DND-41 (cell line): Measurements from ENCODE around the gene KIF26A.
"Not testable (repeated sequence)": the region's sequence is repeated elsewhere in the genome, so short reads cannot be mapped to it uniquely, and the experiment has no call there.

Experiments used
- ATAC-seq: fragments of 200-7000 bp; cut with Tn5 transposase; 3 replicates; pipeline ENCODE4 v1.9.1; 2021; ENCODE audit warnings: low read depth; ENCODE audit not compliant: insufficient read depth
- DNase-seq: peaks from one replicate; pipeline ENCODE4 v3.0.0-alpha.2; 2020
- H2AFZ ChIP-seq: 2 replicates; pipeline ENCODE4 v1.6.0; 2012; ENCODE audit warnings: low read depth, low read length
- H3K27ac ChIP-seq: 2 replicates; pipeline ENCODE4 v1.5.1; 2012; ENCODE audit warnings: low read length, inconsistent platforms
- H3K27me3 ChIP-seq: fragments of 200-600 bp; sonication (generic); 2 replicates; pipeline ENCODE4 v1.6.0; 2012; ENCODE audit warnings: low read length, mild to moderate bottlenecking, inconsistent platforms; ENCODE audit not compliant: insufficient read depth, poor library complexity
- H3K36me3 ChIP-seq: 2 replicates; pipeline ENCODE4 v1.5.1; 2012; ENCODE audit warnings: low read length, inconsistent platforms; ENCODE audit not compliant: insufficient read depth
- H3K4me1 ChIP-seq: 2 replicates; pipeline ENCODE4 v1.5.1; 2012; ENCODE audit warnings: mild to moderate bottlenecking, low read length; ENCODE audit not compliant: insufficient read depth
- H3K4me2 ChIP-seq: 2 replicates; pipeline ENCODE4 v1.6.0; 2012; ENCODE audit warnings: mild to moderate bottlenecking, moderate library complexity, low read length, inconsistent platforms; ENCODE audit not compliant: insufficient read depth
- H3K4me3 ChIP-seq, 2 experiments: fragments of 200-600 bp in 1 of 2; shearing (Covaris generic) in 1 of 2; 2 replicates each; pipeline ENCODE4 v1.5.1; 2012 to 2016; ENCODE audit warnings: inconsistent platforms in 2 of 2, low read length in 2 of 2, mild to moderate bottlenecking in 2 of 2, low read depth in 1 of 2, moderate library complexity in 1 of 2
- H3K79me2 ChIP-seq: 2 replicates; pipeline ENCODE4 v1.6.0; 2012; ENCODE audit warnings: low read length, inconsistent platforms; ENCODE audit not compliant: insufficient read depth
- H3K9ac ChIP-seq: 2 replicates; pipeline ENCODE4 v1.6.0; 2012; ENCODE audit warnings: low read depth, mild to moderate bottlenecking, inconsistent platforms, low read length, moderate library complexity
- H3K9me3 ChIP-seq: 2 replicates; pipeline ENCODE4 v1.5.1; 2012; ENCODE audit warnings: low read length, moderate library complexity, mild to moderate bottlenecking, inconsistent platforms; ENCODE audit not compliant: insufficient read depth, severe bottlenecking
- H4K20me1 ChIP-seq: 2 replicates; pipeline ENCODE4 v1.6.0; 2012; ENCODE audit warnings: low read length; ENCODE audit not compliant: insufficient read depth
- EZH2 ChIP-seq: IDR thresholded peaks from 3 replicates; pipeline ENCODE4 v1.6.1; 2012; ENCODE audit warnings: borderline replicate concordance, low read depth, mild to moderate bottlenecking, moderate library complexity, low read length, inconsistent platforms; ENCODE audit not compliant: severe bottlenecking
- TF ChIP-seq, protein P1 (sequence below): IDR thresholded peaks from 2 replicates; pipeline ENCODE4 v1.5.1; 2012; ENCODE audit warnings: borderline replicate concordance, low read length, moderate library complexity, mild to moderate bottlenecking; ENCODE audit not compliant: poor library complexity, severe bottlenecking; ENCODE audit errors: extremely low read depth

KIF26A gene

DNA sequence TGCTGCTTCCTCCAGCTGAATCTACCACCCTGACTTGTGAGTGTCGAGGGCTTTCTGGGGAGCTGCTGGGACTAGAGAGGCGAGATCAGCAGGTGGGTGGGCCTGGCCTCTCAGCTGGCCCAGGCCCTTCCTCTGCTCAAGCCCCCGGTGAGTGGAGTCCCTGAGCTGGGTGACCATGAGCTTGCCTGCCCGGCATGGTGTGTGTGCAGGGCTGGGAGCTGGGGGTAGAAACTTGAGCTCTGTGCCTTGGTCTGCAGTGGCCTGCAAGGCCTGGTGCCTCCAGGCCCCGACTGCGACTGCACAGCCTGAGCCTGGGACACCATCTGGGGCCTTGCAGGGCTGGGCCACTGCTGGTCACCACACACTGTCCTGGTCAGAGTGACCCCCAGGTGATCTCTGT, 67.4 kb downstream of the KIF26A start:
- DNase-seq = no peak
- Histone ChIP-seq H3K9ac (no peak overlapping the region), H3K4me1 (no peaks in the 10 kb centered on the region), H3K27me3 (no peaks in the 10 kb centered on the region), H3K4me3 (no peak overlapping the region), H3K36me3 (no peaks in the 10 kb centered on the region), H3K27ac (no peak overlapping the region), H3K9me3 (no peaks in the 10 kb centered on the region), H4K20me1 (no peaks in the 10 kb centered on the region), H3K79me2 (no peaks in the 10 kb centered on the region), H2AFZ (no peak overlapping the region), H3K4me2 (no peak overlapping the region)
- no peak for TF ChIP-seq EZH2
- TF ChIP-seq, protein P1, sequence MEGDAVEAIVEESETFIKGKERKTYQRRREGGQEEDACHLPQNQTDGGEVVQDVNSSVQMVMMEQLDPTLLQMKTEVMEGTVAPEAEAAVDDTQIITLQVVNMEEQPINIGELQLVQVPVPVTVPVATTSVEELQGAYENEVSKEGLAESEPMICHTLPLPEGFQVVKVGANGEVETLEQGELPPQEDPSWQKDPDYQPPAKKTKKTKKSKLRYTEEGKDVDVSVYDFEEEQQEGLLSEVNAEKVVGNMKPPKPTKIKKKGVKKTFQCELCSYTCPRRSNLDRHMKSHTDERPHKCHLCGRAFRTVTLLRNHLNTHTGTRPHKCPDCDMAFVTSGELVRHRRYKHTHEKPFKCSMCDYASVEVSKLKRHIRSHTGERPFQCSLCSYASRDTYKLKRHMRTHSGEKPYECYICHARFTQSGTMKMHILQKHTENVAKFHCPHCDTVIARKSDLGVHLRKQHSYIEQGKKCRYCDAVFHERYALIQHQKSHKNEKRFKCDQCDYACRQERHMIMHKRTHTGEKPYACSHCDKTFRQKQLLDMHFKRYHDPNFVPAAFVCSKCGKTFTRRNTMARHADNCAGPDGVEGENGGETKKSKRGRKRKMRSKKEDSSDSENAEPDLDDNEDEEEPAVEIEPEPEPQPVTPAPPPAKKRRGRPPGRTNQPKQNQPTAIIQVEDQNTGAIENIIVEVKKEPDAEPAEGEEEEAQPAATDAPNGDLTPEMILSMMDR = no peak
- ATAC-seq = no peak

DNA sequence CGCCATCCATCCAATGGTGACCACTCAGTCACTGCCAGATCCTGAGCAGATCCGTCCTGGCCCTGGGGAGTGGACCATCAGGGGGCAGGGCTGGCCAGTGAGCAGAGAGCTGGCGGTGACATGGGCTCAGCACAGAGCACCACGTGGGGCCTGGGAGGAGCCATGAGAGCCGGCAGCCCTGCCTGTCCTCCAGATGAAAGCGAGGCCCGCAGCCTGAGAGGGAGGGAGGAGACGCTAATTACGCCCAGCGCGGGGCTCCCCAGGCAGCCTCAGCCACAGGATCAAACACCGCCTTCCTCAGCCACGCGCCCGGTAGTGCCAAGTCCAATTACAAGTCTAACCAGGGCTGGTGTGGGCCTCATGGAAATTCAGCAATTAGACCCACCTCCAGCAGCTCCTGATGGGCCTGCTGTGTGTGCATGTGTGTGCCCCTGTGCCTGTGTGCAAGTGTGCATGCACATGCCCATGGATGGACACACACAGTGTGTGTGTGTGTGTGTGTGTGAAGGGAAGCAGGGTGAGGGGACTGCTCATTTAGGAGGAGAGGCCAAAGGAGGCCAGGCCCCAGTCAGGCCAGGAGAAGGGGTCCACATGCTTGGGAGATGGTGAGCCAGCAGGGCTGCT, 68.0 kb downstream of the KIF26A start:
- H3K4me1 ChIP-seq = no peaks in the 10 kb centered on the region
- H3K79me2 ChIP-seq = no peaks in the 10 kb centered on the region
- no peak for ATAC-seq
- H3K27ac ChIP-seq = no peak overlapping the region
- no peaks in the 10 kb centered on the region for H3K9me3 ChIP-seq
- peak; percentile 10 for DNase-seq
- H3K4me2 ChIP-seq = no peak overlapping the region
- TF ChIP-seq, protein P1 = no peak
- no peak for TF ChIP-seq EZH2
- H3K36me3 ChIP-seq = no peaks in the 10 kb centered on the region
- no peaks in the 10 kb centered on the region for H4K20me1 ChIP-seq
- H3K4me3 ChIP-seq = no peak overlapping the region
- no peak overlapping the region for H3K9ac ChIP-seq
- no peak overlapping the region for H2AFZ ChIP-seq
- H3K27me3 ChIP-seq = no peaks in the 10 kb centered on the region

GRCh38 chr14:104207142-104208014, 69.0 kb downstream of the KIF26A start:
- Histone ChIP-seq H3K9ac (no peak overlapping the region), H3K27ac (no peak overlapping the region), H3K9me3 (no peaks in the 10 kb centered on the region), H3K4me1 (no peaks in the 10 kb centered on the region), H3K36me3 (no peaks in the 10 kb centered on the region), H3K4me2 (no peak overlapping the region), H3K27me3 (no peaks in the 10 kb centered on the region), H4K20me1 (no peaks in the 10 kb centered on the region), H3K4me3 (no peak overlapping the region), H3K79me2 (no peaks in the 10 kb centered on the region), H2AFZ (no peak overlapping the region)
- no peak for DNase-seq
- no peak for ATAC-seq
- TF ChIP-seq, protein P1 = no peak
- TF ChIP-seq EZH2 = no peak

DNA sequence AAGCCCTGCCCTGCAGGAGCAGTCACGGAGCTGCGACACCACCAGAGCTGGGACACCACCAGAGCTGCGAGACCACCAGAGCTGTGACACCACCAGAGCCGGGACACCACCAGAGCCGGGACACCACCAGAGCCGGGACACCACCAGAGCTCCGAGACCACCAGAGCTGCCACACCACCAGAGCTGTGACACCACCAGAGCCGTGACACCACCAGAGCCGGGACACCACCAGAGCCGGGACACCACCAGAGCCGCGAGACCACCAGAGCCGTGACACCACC, 69.6 kb downstream of the KIF26A start:
- H3K27me3 ChIP-seq, DNase-seq, H4K20me1 ChIP-seq, H3K79me2 ChIP-seq, H3K4me2 ChIP-seq, H3K36me3 ChIP-seq, H3K27ac ChIP-seq, ATAC-seq, H3K4me3 ChIP-seq, H2AFZ ChIP-seq, H3K9ac ChIP-seq, H3K9me3 ChIP-seq, H3K4me1 ChIP-seq: not testable (repeated sequence)

DNA sequence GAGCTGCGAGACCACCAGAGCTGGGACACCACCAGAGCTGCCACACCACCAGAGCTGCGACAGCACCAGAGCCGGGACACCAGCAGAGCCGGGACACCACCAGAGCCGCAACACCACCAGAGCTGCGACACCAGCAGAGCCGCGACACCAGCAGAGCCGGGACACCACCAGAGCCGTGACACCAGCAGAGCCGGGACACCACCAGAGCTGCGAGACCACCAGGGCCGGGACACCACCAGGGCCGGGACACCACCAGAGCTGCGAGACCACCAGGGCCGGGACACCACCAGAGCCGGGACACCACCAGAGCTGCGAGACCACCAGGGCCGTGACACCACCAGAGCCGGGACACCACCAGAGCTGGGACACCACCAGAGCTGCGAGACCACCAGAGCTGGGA, 69.9 kb downstream of the KIF26A start:
- not testable (repeated sequence) for H3K36me3 ChIP-seq, DNase-seq, H2AFZ ChIP-seq, H3K4me3 ChIP-seq, H3K4me1 ChIP-seq, H3K4me2 ChIP-seq, H3K27me3 ChIP-seq, H3K79me2 ChIP-seq, H3K27ac ChIP-seq, ATAC-seq, H4K20me1 ChIP-seq, H3K9me3 ChIP-seq, H3K9ac ChIP-seq

- not testable (repeated sequence) for H3K4me3 ChIP-seq, H2AFZ ChIP-seq, H3K4me1 ChIP-seq, H3K79me2 ChIP-seq, H3K27ac ChIP-seq, DNase-seq, H4K20me1 ChIP-seq, ATAC-seq, H3K9me3 ChIP-seq, H3K27me3 ChIP-seq, H3K9ac ChIP-seq, H3K4me2 ChIP-seq, H3K36me3 ChIP-seq
Observed at GRCh38 chr14:104209071-104209470, 70.7 kb downstream of the KIF26A start.
